ENCODE data around the gene C3orf20. TPM values are rescaled to one million over a fixed set of nuclear protein-coding genes. Genes with fewer than 3 reads are reported as not detected.

C3orf20 gene
- total RNA-seq, 2 donors from 2014 or later: not detected

DNA sequence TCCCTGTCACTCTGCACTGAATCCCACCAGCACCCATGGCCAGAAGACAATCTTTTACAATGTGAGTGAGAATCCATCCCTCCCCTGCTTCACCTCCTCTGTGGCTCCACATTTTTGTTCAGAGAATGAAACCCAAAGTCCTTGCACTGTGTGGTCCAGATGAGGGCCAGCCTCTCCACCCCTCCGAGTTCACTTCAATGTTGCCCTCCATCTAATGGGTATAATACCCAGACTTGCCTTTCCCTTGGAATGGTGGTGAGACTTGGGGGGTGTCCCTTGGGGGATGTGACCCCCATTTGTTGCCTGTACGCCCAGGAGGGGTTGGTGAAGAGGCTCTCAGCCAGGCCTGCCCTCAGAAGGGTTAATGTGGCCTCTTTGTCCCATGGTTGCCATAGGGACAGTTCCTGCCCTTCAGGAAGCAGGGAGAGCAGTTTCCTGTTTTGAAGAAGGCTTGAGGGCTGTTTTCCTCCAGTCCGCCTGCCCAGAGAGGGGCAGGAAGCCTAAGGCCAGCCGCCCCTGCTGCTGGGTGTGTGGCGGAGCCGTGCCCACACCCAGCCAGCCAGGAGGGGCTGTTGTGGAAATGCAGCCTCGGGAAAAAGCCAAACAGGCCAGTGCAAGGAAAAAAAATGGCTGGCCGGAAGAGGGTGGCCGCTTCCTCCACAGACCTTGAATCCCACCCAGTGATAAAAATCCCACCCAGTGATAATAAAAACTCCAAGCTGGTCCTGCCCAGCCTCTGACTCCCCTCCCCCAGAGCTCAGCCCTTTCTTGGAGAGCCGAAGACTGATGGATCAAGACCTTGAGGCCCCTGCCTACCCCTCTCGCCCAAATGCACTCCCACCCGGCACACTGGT, 129.3 kb downstream of the C3orf20 start:
- peaks cover 0 to 40% of the 10 kb centered on the region in 2 donors for H3K4me1 ChIP-seq
- no peaks in the 10 kb centered on the region for H3K9me3 ChIP-seq
- no peak overlapping the region for H3K4me3 ChIP-seq

DNA sequence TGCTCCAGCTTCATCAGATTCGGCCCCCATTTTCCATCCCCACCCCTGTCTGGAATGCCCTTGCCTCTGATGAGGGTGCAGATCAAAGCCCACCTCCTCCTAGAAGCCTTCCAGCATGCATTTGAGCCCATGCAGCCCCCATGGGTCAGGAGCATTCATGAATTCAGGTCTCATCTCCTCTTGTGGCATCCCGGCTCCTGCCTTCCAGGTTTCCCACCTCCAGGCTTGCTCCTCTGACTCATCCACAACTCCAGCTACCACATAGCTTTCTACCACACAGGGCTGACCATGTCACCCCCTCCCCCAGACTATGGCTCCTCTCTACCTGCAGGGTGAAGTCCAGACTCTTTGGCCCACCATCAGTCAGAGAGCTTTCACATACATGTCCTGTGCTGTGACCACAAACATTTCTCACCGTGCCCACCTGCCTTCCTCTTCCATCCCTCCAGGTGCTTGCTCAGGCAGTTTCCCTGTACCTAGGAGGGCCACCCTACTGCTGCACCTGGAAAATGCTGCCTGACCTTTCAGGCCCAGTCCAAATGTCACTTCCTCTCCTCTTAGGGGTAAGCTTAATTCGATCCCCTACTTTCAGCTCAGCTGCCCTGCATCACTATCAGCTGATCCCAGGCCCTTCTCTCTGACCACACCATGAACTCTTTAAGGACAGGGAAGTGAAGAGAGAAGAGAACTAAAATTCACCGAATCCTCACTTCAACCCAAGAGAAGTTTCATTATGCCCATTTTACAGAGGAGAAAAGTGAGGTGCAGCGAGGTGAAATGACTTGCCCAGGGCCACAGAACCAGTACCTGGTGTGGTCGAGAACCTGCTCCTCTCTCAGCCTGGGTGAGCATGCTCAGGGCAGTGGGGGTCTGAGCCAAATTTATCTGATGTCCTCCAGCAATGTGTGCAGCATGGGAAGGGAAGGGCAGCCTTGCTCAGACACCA, 130.2 kb downstream of the C3orf20 start:
- peak overlapping the region; percentile 26 to 35 for H3K27ac ChIP-seq
- DNase-seq (ENCODE audit: low spot score): no peak

More for the DNA sequence above, 129.3 kb downstream of the C3orf20 start:
- no peak for DNase-seq (ENCODE audit: low spot score)
- Histone ChIP-seq H3K27me3 (no peaks in the 10 kb centered on the region), H3K36me3 (no peaks in the 10 kb centered on the region), H3K27ac (peak overlapping the region; percentile 26 to 35)
- TF ChIP-seq, protein P1, sequence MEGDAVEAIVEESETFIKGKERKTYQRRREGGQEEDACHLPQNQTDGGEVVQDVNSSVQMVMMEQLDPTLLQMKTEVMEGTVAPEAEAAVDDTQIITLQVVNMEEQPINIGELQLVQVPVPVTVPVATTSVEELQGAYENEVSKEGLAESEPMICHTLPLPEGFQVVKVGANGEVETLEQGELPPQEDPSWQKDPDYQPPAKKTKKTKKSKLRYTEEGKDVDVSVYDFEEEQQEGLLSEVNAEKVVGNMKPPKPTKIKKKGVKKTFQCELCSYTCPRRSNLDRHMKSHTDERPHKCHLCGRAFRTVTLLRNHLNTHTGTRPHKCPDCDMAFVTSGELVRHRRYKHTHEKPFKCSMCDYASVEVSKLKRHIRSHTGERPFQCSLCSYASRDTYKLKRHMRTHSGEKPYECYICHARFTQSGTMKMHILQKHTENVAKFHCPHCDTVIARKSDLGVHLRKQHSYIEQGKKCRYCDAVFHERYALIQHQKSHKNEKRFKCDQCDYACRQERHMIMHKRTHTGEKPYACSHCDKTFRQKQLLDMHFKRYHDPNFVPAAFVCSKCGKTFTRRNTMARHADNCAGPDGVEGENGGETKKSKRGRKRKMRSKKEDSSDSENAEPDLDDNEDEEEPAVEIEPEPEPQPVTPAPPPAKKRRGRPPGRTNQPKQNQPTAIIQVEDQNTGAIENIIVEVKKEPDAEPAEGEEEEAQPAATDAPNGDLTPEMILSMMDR (IDR thresholded peaks at IDR 0.05): no peak

DNA sequence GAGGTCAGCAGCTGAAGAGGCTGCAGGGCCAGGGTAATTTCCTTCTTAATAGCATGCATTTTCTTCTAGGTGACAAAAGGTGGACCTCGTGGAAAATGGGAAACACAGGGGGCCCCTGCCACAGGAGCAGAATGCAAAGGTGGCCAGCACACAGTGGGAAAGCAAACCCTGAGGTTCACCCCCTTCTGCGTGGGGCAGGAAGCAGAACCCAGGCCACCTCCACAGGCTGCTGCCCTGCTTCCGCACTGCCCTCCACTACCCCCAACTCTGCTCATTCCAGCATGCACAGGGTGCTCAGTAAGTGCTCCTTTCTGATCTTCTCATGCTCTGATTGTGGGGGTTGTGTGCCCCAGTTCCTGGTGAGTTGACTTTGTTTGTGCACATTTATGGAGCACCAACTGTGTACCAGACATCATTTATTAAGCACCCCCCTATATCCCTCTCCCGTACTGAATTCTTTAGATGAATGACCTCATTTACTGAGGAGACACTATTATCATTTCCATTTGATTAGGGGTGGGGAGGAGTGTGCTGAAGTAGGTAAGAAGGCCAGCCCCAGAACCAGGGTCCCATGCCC, 131.1 kb downstream of the C3orf20 start:
- TF ChIP-seq, protein P1 (IDR thresholded peaks at IDR 0.05): no peak
- Histone ChIP-seq H3K9me3 (no peaks in the 10 kb centered on the region), H3K36me3 (no peaks in the 10 kb centered on the region), H3K4me1 (peaks cover 0 to 48% of the 10 kb centered on the region in 2 donors), H3K4me3 (no peak overlapping the region), H3K27ac (no peak overlapping the region), H3K27me3 (peaks cover 0 to under 1% of the 10 kb centered on the region in 2 donors)
- DNase-seq (ENCODE audit: low spot score): no peak

More for the DNA sequence above, 130.2 kb downstream of the C3orf20 start:
- no peaks in the 10 kb centered on the region for H3K9me3 ChIP-seq
- TF ChIP-seq, protein P1 (IDR thresholded peaks at IDR 0.05): no peak
- H3K27me3 ChIP-seq: no peaks in the 10 kb centered on the region
- H3K4me3 ChIP-seq: no peak overlapping the region
- peaks cover 0 to 46% of the 10 kb centered on the region in 2 donors for H3K4me1 ChIP-seq
- H3K36me3 ChIP-seq: no peaks in the 10 kb centered on the region

DNA sequence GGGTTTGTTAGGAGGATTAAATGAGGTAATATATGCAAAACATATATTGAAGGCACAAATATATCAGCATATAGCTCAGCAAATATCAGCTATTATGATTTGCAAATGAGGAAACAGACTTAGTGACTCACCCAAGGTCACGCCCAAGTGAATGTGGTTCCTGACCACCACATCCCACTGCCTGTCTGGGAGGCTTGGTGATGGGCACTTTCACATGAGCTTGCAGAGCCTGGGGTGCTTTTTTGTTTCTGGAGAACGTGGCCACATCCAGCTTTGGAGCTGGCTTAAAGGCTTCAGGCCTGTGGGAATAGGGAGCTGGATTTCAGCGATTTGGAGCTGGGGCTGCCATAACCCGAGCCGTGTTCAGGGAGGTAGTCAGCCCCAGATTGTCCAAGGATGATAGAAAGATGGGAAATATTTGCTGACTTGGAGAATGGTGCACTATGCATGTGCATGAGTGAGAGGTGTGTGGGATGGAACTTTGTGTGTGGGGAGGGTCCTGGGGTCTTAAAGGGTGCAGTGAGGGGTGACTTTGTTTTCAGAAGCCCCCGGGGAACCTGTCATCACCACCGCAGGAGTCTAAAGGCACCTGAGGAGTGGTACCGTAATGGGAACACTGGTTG, 131.8 kb downstream of the C3orf20 start:
- peaks cover 0 to 3% of the 10 kb centered on the region in 2 donors for H3K27me3 ChIP-seq
- H3K4me1 ChIP-seq: peaks cover 0 to 48% of the 10 kb centered on the region in 2 donors
- peak overlapping the region in 1 of 2 donors; percentile 9 for H3K27ac ChIP-seq

More for the DNA sequence above, 131.8 kb downstream of the C3orf20 start:
- no peak for DNase-seq (ENCODE audit: low spot score)
- H3K9me3 ChIP-seq: no peaks in the 10 kb centered on the region
- no peaks in the 10 kb centered on the region for H3K36me3 ChIP-seq
- no peak overlapping the region for H3K4me3 ChIP-seq
- TF ChIP-seq, protein P1 (IDR thresholded peaks at IDR 0.05): no peak
